ENCODE data around the gene ANKRD52. TPM values are rescaled to one million over a fixed set of nuclear protein-coding genes. Genes with fewer than 3 reads are reported as not detected.

The ANKRD52 gene
- total and polyA plus RNA-seq, 2 of the 8 experiments (the other 6 are each of a cell fraction or from before 2014, with no cell fraction given): 14.0 to 36.3 TPM

- 0 out of 2 replicates have a peak, but pooled peaks have one; percentile 1 for TF ChIP-seq USF2 (IDR thresholded peaks at IDR 0.05; ENCODE audit: low read length)
- no peak for TF ChIP-seq RAD21 (IDR thresholded peaks at IDR 0.05 in 1 of 2, conservative IDR thresholded peaks at IDR 0.05 in 1 of 2; ENCODE audit: low read depth in 2 of 2, low read length in 2 of 2)
- no peak for TF ChIP-seq TEAD4 (IDR thresholded peaks at IDR 0.05; ENCODE audit: low read depth, low read length)
- no peak for TF ChIP-seq NRF1 (IDR thresholded peaks at IDR 0.05; ENCODE audit: low read depth, low read length)
- no peak for TF ChIP-seq HDAC6 (IDR thresholded peaks at IDR 0.05; ENCODE audit: low read depth, low read length)
- no peak for TF ChIP-seq RXRA (IDR thresholded peaks at IDR 0.05; ENCODE audit: insufficient read depth, low read depth, low read length)
- TF ChIP-seq SIRT6 (IDR thresholded peaks at IDR 0.05; ENCODE audit: low read length): no peak
- no peak for TF ChIP-seq GTF2F1 (IDR thresholded peaks at IDR 0.05; ENCODE audit: borderline replicate concordance, low read depth, low read length)
- TF ChIP-seq TBP (IDR thresholded peaks at IDR 0.05; ENCODE audit: low read depth, low read length): no peak
- TF ChIP-seq TAF1 (IDR thresholded peaks at IDR 0.05; ENCODE audit: low read depth, low read length): no peak
- TF ChIP-seq YY1 (IDR thresholded peaks at IDR 0.05; ENCODE audit: low read depth, low read length): 0 out of 2 replicates have a peak, but pooled peaks have one; percentile 19
These were observed 605 bp downstream of the ANKRD52 start (continued) for GRCh38 chr12:56257491-56258067.

All from H1 (cell line).